Endothelial cell of umbilical vein (primary cell): Measurements from ENCODE around the gene APBA2. TPM values are rescaled to one million over a fixed set of nuclear protein-coding genes. Genes with fewer than 3 reads are reported as not detected.

Experiments
- BruUV-seq: library from RNA; stranded (reverse); fragments of 400-500 nt; replicated peaks from 2 replicates; lab custom pipeline; 2021; lab: Mats Ljungman, UMichigan
- CTCF ChIA-PET: fragments of 300-600, 350-600 bp; sonication (Branson Sonifier 250); formaldehyde crosslinking; loops from one replicate; lab custom pipeline; 2021; ENCODE audit warnings: antibody characterized with exemption, inconsistent platforms; lab: Charles Lee
- POLR2A ChIA-PET: fragments of 300-600, 350-600 bp; sonication (Branson Sonifier 250); formaldehyde crosslinking; loops from one replicate; lab custom pipeline; 2021; ENCODE audit warnings: antibody characterized with exemption, inconsistent platforms; lab: Charles Lee
- DNase-seq: peaks from one replicate; pipeline ENCODE4 v3.0.0-alpha.2; 2011; ENCODE audit warnings: low read depth, low spot score
- FAIRE-seq: peaks from 2 replicates; lab custom pipeline; 2011; peaks lifted over from hg19 to GRCh38; lab: Jason Lieb, UNC
- H2AFZ ChIP-seq: 2 replicates; pipeline ENCODE4 v1.6.0; 2012; ENCODE audit warnings: low read depth, low read length, control low read depth, inconsistent platforms
- H3K27ac ChIP-seq: 2 replicates; pipeline ENCODE4 v1.5.1; 2011; ENCODE audit warnings: low read depth, mild to moderate bottlenecking, control low read depth, low read length, moderate library complexity; ENCODE audit not compliant: insufficient read depth
- H3K27me3 ChIP-seq, 2 experiments: 2 replicates each; pipeline versions ENCODE4 v1.6.0 to v1.6.1; 2011; ENCODE audit warnings: low read length in 2 of 2, mixed read lengths in 1 of 2; ENCODE audit not compliant: control insufficient read depth in 2 of 2, insufficient read depth in 2 of 2
- H3K36me3 ChIP-seq, 2 experiments: 2 replicates in 1 of 2; 3 replicates in 1 of 2; pipeline ENCODE4 v1.5.1; 2011; ENCODE audit warnings: low read length in 2 of 2, mild to moderate bottlenecking in 1 of 2, moderate library complexity in 1 of 2; ENCODE audit not compliant: control insufficient read depth in 2 of 2, insufficient read depth in 2 of 2; ENCODE audit errors: extremely low read depth in 1 of 2
- H3K4me1 ChIP-seq: 3 replicates; pipeline ENCODE4 v1.5.1; 2011; ENCODE audit warnings: mild to moderate bottlenecking, low read length; ENCODE audit not compliant: control insufficient read depth, insufficient read depth; ENCODE audit errors: extremely low read depth
- H3K4me2 ChIP-seq: 2 replicates; pipeline ENCODE4 v1.6.1; 2011; ENCODE audit warnings: low read length, control low read depth, mixed read lengths; ENCODE audit not compliant: insufficient read depth
- H3K4me3 ChIP-seq, 3 experiments: fragments of 200-600 bp in 1 of 3; sonication (generic), shearing (Covaris generic) in 1 of 3; replicated peaks in 1 of 3; 2 replicates each; pipeline ENCODE4 v1.5.1; 2011 to 2016; ENCODE audit warnings: control low read depth in 3 of 3, low read length in 3 of 3, mild to moderate bottlenecking in 2 of 3, inconsistent platforms in 1 of 3, low read depth in 1 of 3, moderate library complexity in 1 of 3; ENCODE audit not compliant: insufficient read depth in 1 of 3
- H3K79me2 ChIP-seq: 2 replicates; pipeline ENCODE4 v1.6.0; 2012; ENCODE audit warnings: low read length, inconsistent platforms; ENCODE audit not compliant: control insufficient read depth, insufficient read depth
- H3K9ac ChIP-seq: replicated peaks from 2 replicates; pipeline ENCODE3; 2011; ENCODE audit warnings: low read length, control low read depth; ENCODE audit not compliant: insufficient read depth; ENCODE audit errors: extremely low read depth
- H3K9me1 ChIP-seq: replicated peaks from 3 replicates; pipeline ENCODE4 v1.6.0; 2011; ENCODE audit warnings: mild to moderate bottlenecking, low read length; ENCODE audit not compliant: control insufficient read depth, insufficient read depth; ENCODE audit errors: extremely low read depth
- H3K9me3 ChIP-seq: replicated peaks from 2 replicates; pipeline ENCODE4 v1.5.1; 2012; ENCODE audit warnings: low read length, inconsistent platforms; ENCODE audit not compliant: control insufficient read depth, insufficient read depth
- H4K20me1 ChIP-seq: replicated peaks from 2 replicates; pipeline ENCODE3; 2011; ENCODE audit warnings: mild to moderate bottlenecking, low read length; ENCODE audit not compliant: control insufficient read depth, insufficient read depth; ENCODE audit errors: extremely low read depth
- CTCF ChIP-seq, 2 donors: IDR thresholded peaks; 1 replicate in 1 of 2; 2 replicates in 1 of 2; pipeline ENCODE4 v1.5.1; 2011; ENCODE audit warnings: low read length in 2 of 2, mild to moderate bottlenecking in 2 of 2, moderate library complexity in 2 of 2, control low read depth in 1 of 2, inconsistent platforms in 1 of 2, low read depth in 1 of 2; ENCODE audit not compliant: insufficient read depth in 1 of 2; ENCODE audit errors: extremely low read depth in 1 of 2
- EZH2 ChIP-seq: IDR thresholded peaks from 2 replicates; pipeline ENCODE4 v1.6.1; 2012; ENCODE audit warnings: borderline replicate concordance, low read depth, mild to moderate bottlenecking, moderate library complexity, low read length, inconsistent platforms; ENCODE audit not compliant: severe bottlenecking
- FOS ChIP-seq: IDR thresholded peaks from 2 replicates; pipeline ENCODE4 v1.6.1; 2011; ENCODE audit warnings: mild to moderate bottlenecking, low read length, moderate library complexity, borderline replicate concordance; ENCODE audit not compliant: insufficient read depth
- GATA2 ChIP-seq: IDR thresholded peaks from 2 replicates; pipeline ENCODE4 v1.7.0; 2011; ENCODE audit warnings: low read depth, mild to moderate bottlenecking, moderate library complexity, mixed read lengths, low read length; ENCODE audit not compliant: insufficient read length, insufficient read depth
- JUN ChIP-seq: IDR thresholded peaks from 2 replicates; pipeline ENCODE4 v1.6.1; 2011; ENCODE audit warnings: borderline replicate concordance, low read depth; ENCODE audit not compliant: insufficient read length, insufficient read depth
- MYC ChIP-seq: IDR thresholded peaks from one replicate; pipeline ENCODE4 v1.6.1; 2011; ENCODE audit warnings: mild to moderate bottlenecking, low read depth, low read length
- POLR2A ChIP-seq: IDR thresholded peaks from 2 replicates; pipeline ENCODE4 v1.6.1; 2012; ENCODE audit warnings: low read depth, mild to moderate bottlenecking, control low read depth, low read length
- POLR2AphosphoS5 ChIP-seq: IDR thresholded peaks from 2 replicates; pipeline ENCODE4 v1.6.1; 2012; ENCODE audit warnings: low read depth, mild to moderate bottlenecking, control low read depth, low read length, moderate library complexity; ENCODE audit not compliant: insufficient read depth
- dilution Hi-C: fragments of 300-500 bp; cut with MboI; formaldehyde crosslinking; loops from one replicate; pipeline ENCODE4 v1.15.0; 2019; ENCODE audit warnings: low sequenced_read_pairs; ENCODE audit not compliant: extremely low pct_ligation_motif_present
- intact Hi-C: fragments of 100-400 bp; cut with micrococcal nuclease; formaldehyde crosslinking; loops from one replicate; pipeline ENCODE4 v1.10.0; 2022
- polyA plus RNA-seq, 4 experiments: library from polyadenylated mRNA; depleted of rRNA in 3 of 4; stranded (reverse) in 3 of 4; unstranded in 1 of 4; fragments of >200 nt; gene quantifications; 2 replicates each; pipeline versions ENCODE4 v1.2.1 to v1.2.3, GENCODE V29; 2011 to 2012; ENCODE audit warnings: missing spikeins in 1 of 4
- total RNA-seq: library from RNA; stranded (reverse); gene quantifications from 2 replicates; pipeline ENCODE4 v1.2.3, GENCODE V29; 2021
- TF ChIP-seq, protein P1 (sequence below): IDR thresholded peaks from 2 replicates; pipeline ENCODE4 v1.6.1; 2011; ENCODE audit not compliant: insufficient read depth, insufficient read length

The APBA2 gene
- total and polyA plus RNA-seq, 2 donors (not counting 3 experiments of a cell fraction or from before 2014, with no cell fraction given): 5.7 to 11.1 TPM

- no peak for DNase-seq
- Histone ChIP-seq H3K9me1 (no peaks in the 10 kb centered on the region), H3K79me2 (no peaks in the 10 kb centered on the region), H3K4me3 (no peak overlapping the region), H3K9ac (no peak overlapping the region), H3K36me3 (no peaks in the 10 kb centered on the region), H3K27ac (no peak overlapping the region), H2AFZ (no peak overlapping the region), H3K4me2 (no peak overlapping the region), H3K9me3 (no peaks in the 10 kb centered on the region), H3K4me1 (peaks cover 4% of the 10 kb centered on the region), H4K20me1 (no peaks in the 10 kb centered on the region), H3K27me3 (peaks cover 0 to 2% of the 10 kb centered on the region in 2 experiments)
- no peak for FAIRE-seq
- ChIA-PET POLR2A (no interaction called here), CTCF (no interaction called here)
- BruUV-seq: no TSS peak
- TF ChIP-seq POLR2A (no peak), JUN (no peak), CTCF (IDR thresholded peaks at IDR 0.05; ENCODE audit: extremely low read depth in 1 of 2, insufficient read depth in 1 of 2, low read depth in 1 of 2, low read length in 2 of 2) (no peak), EZH2 (no peak), MYC (no peak), FOS (no peak), GATA2 (no peak), POLR2AphosphoS5 (no peak)
- TF ChIP-seq, protein P1, sequence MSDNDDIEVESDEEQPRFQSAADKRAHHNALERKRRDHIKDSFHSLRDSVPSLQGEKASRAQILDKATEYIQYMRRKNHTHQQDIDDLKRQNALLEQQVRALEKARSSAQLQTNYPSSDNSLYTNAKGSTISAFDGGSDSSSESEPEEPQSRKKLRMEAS: no peak
- dilution Hi-C loops (no loop called here), intact Hi-C loops (loop anchor here (5.0 kb wide), 2 partner anchors 93 to 218 kb away; no protein-coding TSS in a partner anchor)
Measured at GRCh38 chr15:28884151-28884940, 1.4 kb upstream of the APBA2 start.
